ENCODE data around the gene ARFGEF3. TPM values are rescaled to one million over a fixed set of nuclear protein-coding genes. Genes with fewer than 3 reads are reported as not detected.
A peak's percentile ranks its signal among the peaks of the same experiment; 100 is the strongest.

ARFGEF3 gene
- total RNA-seq, 1 experiment from 2014 or later: 9.3 TPM

- Histone ChIP-seq H3K4me1 (peaks cover 14% of the 10 kb centered on the region), H3K9me3 (replicated peaks) (no peaks in the 10 kb centered on the region), H3K27ac (no peak overlapping the region), H3K36me3 (no peaks in the 10 kb centered on the region), H3K4me3 (no peak overlapping the region), H3K27me3 (no peaks in the 10 kb centered on the region)
- peak in 1 of 2 experiments; percentile 58 for DNase-seq
Observed at GRCh38 chr6:138383776-138384175, 222.0 kb downstream of the ARFGEF3 start.

GRCh38 chr6:138386897-138387296 is 225.2 kb downstream of the ARFGEF3 start:
- no peak for DNase-seq
- H3K9me3 ChIP-seq (replicated peaks): no peaks in the 10 kb centered on the region
- no peak overlapping the region for H3K27ac ChIP-seq
- no peaks in the 10 kb centered on the region for H3K27me3 ChIP-seq
- H3K4me1 ChIP-seq: peaks cover 10% of the 10 kb centered on the region
- no peaks in the 10 kb centered on the region for H3K36me3 ChIP-seq
- no peak overlapping the region for H3K4me3 ChIP-seq

- H3K27ac ChIP-seq: no peak overlapping the region
- no peaks in the 10 kb centered on the region for H3K36me3 ChIP-seq
- H3K4me1 ChIP-seq: peaks cover 10% of the 10 kb centered on the region
- no peak overlapping the region for H3K4me3 ChIP-seq
- H3K27me3 ChIP-seq: no peaks in the 10 kb centered on the region
- DNase-seq: no peak
- H3K9me3 ChIP-seq (replicated peaks): no peaks in the 10 kb centered on the region
Observed at GRCh38 chr6:138387577-138388368, 226.0 kb downstream of the ARFGEF3 start.

- H3K4me3 ChIP-seq: no peak overlapping the region
- no peak for DNase-seq
- no peaks in the 10 kb centered on the region for H3K9me3 ChIP-seq (replicated peaks)
- H3K4me1 ChIP-seq: no peaks in the 10 kb centered on the region
- H3K36me3 ChIP-seq: no peaks in the 10 kb centered on the region
- no peak overlapping the region for H3K27ac ChIP-seq
- H3K27me3 ChIP-seq: no peaks in the 10 kb centered on the region
Observed at GRCh38 chr6:138389551-138389950, 227.8 kb downstream of the ARFGEF3 start.

Other genes starting within 250 kb of the ARFGEF3 start
- gene PERP, start 54.5 kb upstream of the ARFGEF3 start, total RNA-seq (2014; rRNA removed; shearing (Covaris generic)): 5.4 and 5.7 TPM in 2 replicates
- not detected in 2 replicates for gene PBOV1, start 56.6 kb downstream of the ARFGEF3 start, total RNA-seq (2014; rRNA removed; shearing (Covaris generic))
- 0.12 TPM in 1 of 2 replicates, not detected in the other for gene SMIM28, start 216.0 kb downstream of the ARFGEF3 start, total RNA-seq (2014; rRNA removed; shearing (Covaris generic))
- 27.3 and 30.9 TPM in 2 replicates for gene HEBP2, start 242.3 kb downstream of the ARFGEF3 start, total RNA-seq (2014; rRNA removed; shearing (Covaris generic))

All from SJCRH30 (cell line).